HCT116 (cell line): ENCODE measurements around the gene PRPSAP1.

Experiments
- ATF3 ChIP-seq: IDR thresholded peaks from 2 replicates; pipeline ENCODE4 v1.6.1; 2012
- EZH2 ChIP-seq: fragments of 200-600 bp; sonication (generic); IDR thresholded peaks from 2 replicates; pipeline ENCODE4 v1.6.1; 2017; ENCODE audit warnings: antibody characterized with exemption, mixed run types
- POLR2A ChIP-seq: IDR thresholded peaks from 2 replicates; pipeline ENCODE4 v1.7.0; 2011; ENCODE audit warnings: borderline replicate concordance; ENCODE audit not compliant: insufficient read depth, insufficient read length; ENCODE audit errors: extremely low read depth
- RAD21 ChIP-seq: IDR thresholded peaks from 2 replicates; pipeline ENCODE4 v1.6.1; 2012; ENCODE audit warnings: low read depth, mild to moderate bottlenecking
- SP1 ChIP-seq: IDR thresholded peaks from 2 replicates; pipeline ENCODE4 v1.6.1; 2012; ENCODE audit warnings: low read depth
- ZFX ChIP-seq: fragments of 450-650 bp; IDR thresholded peaks from 2 replicates; pipeline ENCODE4 v1.6.1; 2017
- ZNF274 ChIP-seq: fragments of 200-500 bp; sonication (Bioruptor generic); IDR thresholded peaks from 2 replicates; pipeline ENCODE4 v1.6.1; 2014; ENCODE audit warnings: mild to moderate bottlenecking, low read depth, low read length, inconsistent platforms
- TF ChIP-seq, protein P1 (sequence below), 3 experiments: fragments of 200-600 bp in 1 of 3; sonication (generic) in 1 of 3; IDR thresholded peaks in 2 of 3; conservative IDR thresholded peaks in 1 of 3; 2 replicates each; pipeline ENCODE4 v1.5.1; 2012 to 2017; ENCODE audit warnings: low read depth in 2 of 3, low read length in 2 of 3, antibody characterized with exemption in 1 of 3, borderline replicate concordance in 1 of 3, control low read depth in 1 of 3, mild to moderate bottlenecking in 1 of 3, mixed read lengths in 1 of 3, mixed run types in 1 of 3, moderate library complexity in 1 of 3; ENCODE audit not compliant: insufficient read depth in 1 of 3

GRCh38 chr17:76394166-76394565 is 40.5 kb upstream of the PRPSAP1 start:
- TF ChIP-seq ATF3 = no peak
- TF ChIP-seq RAD21 = no peak
- no peak for TF ChIP-seq POLR2A
- TF ChIP-seq, protein P1, sequence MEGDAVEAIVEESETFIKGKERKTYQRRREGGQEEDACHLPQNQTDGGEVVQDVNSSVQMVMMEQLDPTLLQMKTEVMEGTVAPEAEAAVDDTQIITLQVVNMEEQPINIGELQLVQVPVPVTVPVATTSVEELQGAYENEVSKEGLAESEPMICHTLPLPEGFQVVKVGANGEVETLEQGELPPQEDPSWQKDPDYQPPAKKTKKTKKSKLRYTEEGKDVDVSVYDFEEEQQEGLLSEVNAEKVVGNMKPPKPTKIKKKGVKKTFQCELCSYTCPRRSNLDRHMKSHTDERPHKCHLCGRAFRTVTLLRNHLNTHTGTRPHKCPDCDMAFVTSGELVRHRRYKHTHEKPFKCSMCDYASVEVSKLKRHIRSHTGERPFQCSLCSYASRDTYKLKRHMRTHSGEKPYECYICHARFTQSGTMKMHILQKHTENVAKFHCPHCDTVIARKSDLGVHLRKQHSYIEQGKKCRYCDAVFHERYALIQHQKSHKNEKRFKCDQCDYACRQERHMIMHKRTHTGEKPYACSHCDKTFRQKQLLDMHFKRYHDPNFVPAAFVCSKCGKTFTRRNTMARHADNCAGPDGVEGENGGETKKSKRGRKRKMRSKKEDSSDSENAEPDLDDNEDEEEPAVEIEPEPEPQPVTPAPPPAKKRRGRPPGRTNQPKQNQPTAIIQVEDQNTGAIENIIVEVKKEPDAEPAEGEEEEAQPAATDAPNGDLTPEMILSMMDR (IDR thresholded peaks at IDR 0.05 in 2 of 3, conservative IDR thresholded peaks at IDR 0.05 in 1 of 3; ENCODE audit: borderline replicate concordance in 1 of 3, insufficient read depth in 1 of 3, low read depth in 2 of 3, low read length in 2 of 3) = no peak
- TF ChIP-seq ZNF274 = no peak
- TF ChIP-seq SP1 = no peak
- TF ChIP-seq EZH2 = no peak
- no peak for TF ChIP-seq ZFX
